Measurements from ENCODE around the gene MITF. TPM values are rescaled to one million over a fixed set of nuclear protein-coding genes. Genes with fewer than 3 reads are reported as not detected.
A peak's percentile ranks its signal among the peaks of the same experiment; 100 is the strongest.

The MITF gene
- polyA plus RNA-seq, 1 donor = 2.8 TPM

DNA sequence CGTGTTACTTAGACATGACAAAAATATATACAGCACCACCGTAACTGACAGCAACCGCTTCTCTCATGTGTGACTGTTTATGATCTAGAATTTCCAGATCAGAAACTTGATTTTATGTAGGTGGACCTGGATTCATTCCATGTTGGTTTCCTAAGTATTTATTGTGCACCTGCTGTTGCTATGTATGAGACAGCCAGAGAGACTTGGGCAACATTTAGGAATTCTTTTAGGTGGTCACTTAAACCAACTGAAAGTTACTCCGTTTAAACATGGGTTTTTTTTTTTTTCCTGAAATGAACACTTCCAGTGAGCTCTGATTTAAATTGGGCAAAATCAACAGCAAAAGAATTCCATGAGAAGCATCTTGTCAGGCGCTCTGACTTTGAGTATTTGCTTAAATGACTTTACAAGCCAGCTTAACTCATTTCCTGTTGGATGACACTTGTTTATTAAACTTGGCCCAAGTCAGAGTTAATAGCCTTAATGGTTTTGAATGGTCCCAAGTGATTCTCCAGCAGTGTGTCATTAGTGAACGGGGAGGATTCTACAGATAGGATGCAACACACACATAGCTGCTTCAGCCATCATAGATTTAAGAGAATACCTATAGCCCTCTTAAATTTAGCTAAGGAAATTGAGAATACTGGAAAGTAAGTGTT is 31.8 kb downstream of the MITF start:
- Histone ChIP-seq H3K27me3 (ENCODE audit: control insufficient read depth, insufficient read depth, low read length) (no peaks in the 10 kb centered on the region), H3K9me3 (ENCODE audit: control insufficient read depth, low read depth, low read length) (no peaks in the 10 kb centered on the region), H3K27ac (ENCODE audit: low read length) (no peak overlapping the region), H3K36me3 (ENCODE audit: control insufficient read depth, insufficient read depth, low read length) (no peaks in the 10 kb centered on the region), H3K4me3 (ENCODE audit: low read length) (no peak overlapping the region), H3K4me1 (ENCODE audit: control insufficient read depth, insufficient read depth, low read length) (no peaks in the 10 kb centered on the region)
- no peak for DNase-seq
- WGBS (ENCODE audit: insufficient coverage, low lambda C conversion rate) = 80% methylated on average over 1 of the region's 6 CpGs

DNA sequence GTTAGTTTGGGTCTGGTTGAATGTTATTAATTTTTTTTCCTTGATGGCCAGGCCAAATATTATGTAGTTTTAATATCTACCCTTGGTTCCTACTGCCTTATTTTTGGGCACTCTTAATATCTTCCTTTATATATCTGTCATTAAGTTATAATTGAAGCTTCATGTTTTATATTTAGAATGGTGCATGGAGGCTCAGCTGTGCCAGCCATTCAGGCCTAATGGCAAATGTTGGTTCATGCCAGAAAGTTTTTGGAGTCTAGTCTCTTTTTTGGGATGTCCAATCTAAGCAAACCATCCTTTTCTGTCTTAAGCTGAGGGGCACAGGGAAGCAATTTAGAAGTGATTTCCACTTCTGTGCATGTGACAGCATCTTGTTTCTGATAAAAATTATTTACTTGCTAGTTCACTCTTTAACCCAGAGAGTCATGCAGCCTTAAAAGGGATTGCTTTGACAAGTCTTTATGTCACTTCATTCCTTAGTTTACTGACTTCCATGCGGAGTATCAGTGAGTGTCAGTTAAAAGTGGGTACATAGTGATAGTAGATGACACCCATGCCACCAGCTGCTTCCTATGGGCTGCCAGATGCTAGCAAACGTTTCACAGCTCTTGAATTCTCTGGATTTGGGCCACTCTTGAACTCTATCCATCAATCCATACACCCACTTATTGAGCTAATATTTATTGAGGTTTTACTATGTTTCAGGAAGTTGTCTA is 33.0 kb downstream of the MITF start:
- DNase-seq = no peak
- Histone ChIP-seq H3K9me3 (ENCODE audit: control insufficient read depth, low read depth, low read length) (no peaks in the 10 kb centered on the region), H3K27ac (ENCODE audit: low read length) (no peak overlapping the region), H3K4me1 (ENCODE audit: control insufficient read depth, insufficient read depth, low read length) (no peaks in the 10 kb centered on the region), H3K4me3 (ENCODE audit: low read length) (no peak overlapping the region), H3K27me3 (ENCODE audit: control insufficient read depth, insufficient read depth, low read length) (no peaks in the 10 kb centered on the region), H3K36me3 (ENCODE audit: control insufficient read depth, insufficient read depth, low read length) (no peaks in the 10 kb centered on the region)
- no CpG with 5 or more reads among the region's 2 CpGs for WGBS (ENCODE audit: insufficient coverage, low lambda C conversion rate)

DNA sequence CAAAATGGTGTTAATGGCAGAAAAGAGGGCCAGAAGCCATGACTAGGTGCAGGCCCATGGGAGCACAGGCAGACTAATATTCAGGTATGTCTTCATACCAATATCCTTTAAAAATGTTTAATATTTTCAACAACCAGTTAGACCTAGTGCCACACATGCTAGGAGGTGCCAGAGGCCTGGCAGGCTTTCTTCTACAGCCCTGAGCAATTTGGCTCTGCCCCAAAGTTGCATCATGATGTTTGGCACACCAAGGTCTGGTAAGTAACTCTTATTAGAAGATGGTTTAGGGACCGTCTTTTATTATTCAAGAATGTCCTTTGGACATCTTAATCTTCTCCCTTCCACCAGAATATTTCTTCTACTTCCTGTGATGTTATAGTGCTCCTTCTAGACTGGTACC is 34.8 kb downstream of the MITF start:
- H3K27me3 ChIP-seq (ENCODE audit: control insufficient read depth, insufficient read depth, low read length) = no peaks in the 10 kb centered on the region
- H3K4me3 ChIP-seq (ENCODE audit: low read length) = no peak overlapping the region
- no peak overlapping the region for H3K27ac ChIP-seq (ENCODE audit: low read length)
- H3K36me3 ChIP-seq (ENCODE audit: control insufficient read depth, insufficient read depth, low read length) = no peaks in the 10 kb centered on the region
- DNase-seq = no peak
- H3K9me3 ChIP-seq (ENCODE audit: control insufficient read depth, low read depth, low read length) = no peaks in the 10 kb centered on the region
- no peaks in the 10 kb centered on the region for H3K4me1 ChIP-seq (ENCODE audit: control insufficient read depth, insufficient read depth, low read length)
- no CpG with 5 or more reads among the region's 1 CpG for WGBS (ENCODE audit: insufficient coverage, low lambda C conversion rate)

DNA sequence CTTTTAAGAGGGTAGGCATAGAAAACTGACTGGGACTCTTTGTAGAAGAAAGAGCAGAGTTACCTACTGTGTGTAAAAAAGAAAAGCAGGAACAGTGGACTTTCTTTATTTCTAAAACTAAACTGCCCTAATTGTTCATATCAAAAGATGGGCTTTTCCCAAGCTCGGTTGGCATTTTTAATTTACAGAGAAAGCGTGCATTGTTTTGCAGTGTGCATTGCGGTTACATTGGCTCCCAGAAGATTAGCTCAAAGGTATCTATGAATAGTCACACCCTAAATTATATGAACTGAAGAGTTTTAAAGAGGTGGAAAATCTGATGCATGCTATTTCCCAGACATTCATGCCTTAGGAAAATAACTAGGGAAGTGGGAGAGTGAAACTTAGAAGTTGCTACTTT is 36.5 kb downstream of the MITF start:
- H3K9me3 ChIP-seq (ENCODE audit: control insufficient read depth, low read depth, low read length) = no peaks in the 10 kb centered on the region
- WGBS (ENCODE audit: insufficient coverage, low lambda C conversion rate) = 100% methylated on average over 3 of the region's 3 CpGs
- DNase-seq = no peak
- H3K27ac ChIP-seq (ENCODE audit: low read length) = no peak overlapping the region
- H3K4me3 ChIP-seq (ENCODE audit: low read length) = no peak overlapping the region
- H3K36me3 ChIP-seq (ENCODE audit: control insufficient read depth, insufficient read depth, low read length) = no peaks in the 10 kb centered on the region
- H3K4me1 ChIP-seq (ENCODE audit: control insufficient read depth, insufficient read depth, low read length) = no peaks in the 10 kb centered on the region
- no peaks in the 10 kb centered on the region for H3K27me3 ChIP-seq (ENCODE audit: control insufficient read depth, insufficient read depth, low read length)

DNA sequence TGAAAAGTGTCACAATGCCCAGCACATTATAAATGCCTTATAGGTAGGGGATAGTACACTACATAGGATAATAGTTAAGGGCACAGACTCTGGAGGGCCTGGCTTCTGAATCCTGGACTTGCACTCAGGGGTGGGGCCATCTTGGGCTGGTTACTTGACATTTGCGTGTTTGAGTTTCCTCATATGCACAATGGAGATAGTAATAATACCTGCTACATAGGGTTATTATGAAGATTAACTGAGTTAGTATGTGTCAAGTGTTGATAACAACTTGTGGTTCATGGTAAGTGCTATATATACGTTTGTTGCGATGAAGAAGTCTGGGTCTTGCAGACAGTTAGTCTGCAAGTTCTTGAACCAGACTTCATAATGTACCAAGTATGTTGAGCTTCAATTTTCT is 37.0 kb downstream of the MITF start:
- Histone ChIP-seq H3K27ac (ENCODE audit: low read length) (no peak overlapping the region), H3K4me3 (ENCODE audit: low read length) (no peak overlapping the region), H3K27me3 (ENCODE audit: control insufficient read depth, insufficient read depth, low read length) (no peaks in the 10 kb centered on the region), H3K9me3 (ENCODE audit: control insufficient read depth, low read depth, low read length) (no peaks in the 10 kb centered on the region), H3K36me3 (ENCODE audit: control insufficient read depth, insufficient read depth, low read length) (no peaks in the 10 kb centered on the region), H3K4me1 (ENCODE audit: control insufficient read depth, insufficient read depth, low read length) (no peaks in the 10 kb centered on the region)
- no peak for DNase-seq
- 100% methylated on average over 1 of the region's 3 CpGs for WGBS (ENCODE audit: insufficient coverage, low lambda C conversion rate)

DNA sequence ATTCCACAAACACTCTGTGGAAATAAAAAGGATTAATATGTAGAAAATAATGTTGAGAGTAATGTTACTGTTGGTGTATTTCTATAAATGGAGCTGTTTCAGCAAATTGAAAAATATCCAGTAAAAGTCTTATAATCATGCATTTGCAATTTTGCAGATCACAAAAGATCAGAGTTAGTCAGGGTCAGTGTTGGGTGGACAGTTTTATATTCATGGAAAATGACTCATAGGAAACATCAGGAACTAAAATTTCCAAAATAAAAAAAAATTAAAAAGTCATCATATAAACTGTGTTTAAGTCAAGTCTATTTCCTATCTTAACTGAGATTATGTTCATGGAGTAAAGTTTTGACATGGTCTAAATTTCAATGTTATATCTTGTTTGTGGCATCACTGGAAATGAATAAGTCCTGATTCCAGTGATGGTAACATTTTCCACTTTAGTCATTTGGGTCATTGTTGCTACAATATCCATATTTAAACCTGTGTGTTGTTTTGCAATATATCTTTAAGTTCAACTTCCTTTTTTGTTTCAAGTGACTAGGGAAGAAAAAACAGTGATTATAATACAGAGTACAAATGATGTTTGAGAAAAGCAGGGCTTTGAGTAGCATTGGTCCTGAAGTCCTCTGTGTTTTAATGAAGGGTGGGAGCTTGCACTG is 37.8 kb downstream of the MITF start:
- no peaks in the 10 kb centered on the region for H3K4me1 ChIP-seq (ENCODE audit: control insufficient read depth, insufficient read depth, low read length)
- no peak overlapping the region for H3K4me3 ChIP-seq (ENCODE audit: low read length)
- no peaks in the 10 kb centered on the region for H3K9me3 ChIP-seq (ENCODE audit: control insufficient read depth, low read depth, low read length)
- H3K36me3 ChIP-seq (ENCODE audit: control insufficient read depth, insufficient read depth, low read length) = no peaks in the 10 kb centered on the region
- DNase-seq = no peak
- H3K27me3 ChIP-seq (ENCODE audit: control insufficient read depth, insufficient read depth, low read length) = no peaks in the 10 kb centered on the region
- H3K27ac ChIP-seq (ENCODE audit: low read length) = no peak overlapping the region

DNA sequence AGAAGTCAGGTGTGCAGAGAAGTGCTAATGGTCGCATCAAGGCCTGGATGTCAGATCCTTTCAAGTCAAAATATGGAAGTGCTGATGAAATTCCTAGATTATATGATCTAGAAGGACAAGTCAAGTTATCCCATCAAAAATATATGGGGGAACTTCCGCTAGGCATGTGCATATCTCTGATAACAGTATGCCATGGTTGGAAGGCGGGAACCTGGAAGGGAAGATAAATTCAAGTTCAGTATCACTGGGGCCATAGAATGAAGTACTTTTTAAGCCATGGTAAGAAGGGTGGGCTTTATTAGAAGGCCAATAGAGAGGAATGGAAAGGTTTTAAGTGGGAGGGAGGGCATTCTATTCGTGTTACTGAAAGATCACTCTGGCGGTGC is 38.3 kb downstream of the MITF start:
- Histone ChIP-seq H3K9me3 (ENCODE audit: control insufficient read depth, low read depth, low read length) (no peaks in the 10 kb centered on the region), H3K4me3 (ENCODE audit: low read length) (no peak overlapping the region), H3K27me3 (ENCODE audit: control insufficient read depth, insufficient read depth, low read length) (no peaks in the 10 kb centered on the region), H3K4me1 (ENCODE audit: control insufficient read depth, insufficient read depth, low read length) (no peaks in the 10 kb centered on the region), H3K27ac (ENCODE audit: low read length) (no peak overlapping the region), H3K36me3 (ENCODE audit: control insufficient read depth, insufficient read depth, low read length) (no peaks in the 10 kb centered on the region)
- no peak for DNase-seq
- 85% methylated on average over 4 of the region's 5 CpGs for WGBS (ENCODE audit: insufficient coverage, low lambda C conversion rate)

DNA sequence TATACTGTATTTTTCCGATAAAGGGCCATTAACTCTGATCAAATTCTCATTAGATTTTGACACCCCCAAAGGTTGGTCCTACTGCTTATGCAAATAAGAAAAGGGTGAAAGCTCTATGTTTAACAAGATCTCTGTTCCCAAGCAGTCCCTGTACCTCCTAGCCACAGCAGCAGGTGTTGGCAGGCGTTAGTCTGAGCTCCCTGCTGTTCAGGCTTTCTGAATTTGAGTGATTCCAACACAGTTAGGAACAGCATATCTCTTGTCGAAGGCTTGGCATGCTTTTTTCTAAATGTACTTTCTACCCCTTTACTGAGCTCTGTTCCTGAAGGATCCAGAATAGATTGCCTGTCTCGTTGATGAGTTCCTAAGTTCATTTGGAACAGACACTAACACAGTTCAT is 42.3 kb downstream of the MITF start:
- WGBS (ENCODE audit: insufficient coverage, low lambda C conversion rate) = no CpG with 5 or more reads among the region's 4 CpGs
- no peaks in the 10 kb centered on the region for H3K36me3 ChIP-seq (ENCODE audit: control insufficient read depth, insufficient read depth, low read length)
- no peaks in the 10 kb centered on the region for H3K27me3 ChIP-seq (ENCODE audit: control insufficient read depth, insufficient read depth, low read length)
- DNase-seq = no peak
- no peaks in the 10 kb centered on the region for H3K9me3 ChIP-seq (ENCODE audit: control insufficient read depth, low read depth, low read length)
- no peak overlapping the region for H3K27ac ChIP-seq (ENCODE audit: low read length)
- H3K4me3 ChIP-seq (ENCODE audit: low read length) = no peak overlapping the region
- no peaks in the 10 kb centered on the region for H3K4me1 ChIP-seq (ENCODE audit: control insufficient read depth, insufficient read depth, low read length)

DNA sequence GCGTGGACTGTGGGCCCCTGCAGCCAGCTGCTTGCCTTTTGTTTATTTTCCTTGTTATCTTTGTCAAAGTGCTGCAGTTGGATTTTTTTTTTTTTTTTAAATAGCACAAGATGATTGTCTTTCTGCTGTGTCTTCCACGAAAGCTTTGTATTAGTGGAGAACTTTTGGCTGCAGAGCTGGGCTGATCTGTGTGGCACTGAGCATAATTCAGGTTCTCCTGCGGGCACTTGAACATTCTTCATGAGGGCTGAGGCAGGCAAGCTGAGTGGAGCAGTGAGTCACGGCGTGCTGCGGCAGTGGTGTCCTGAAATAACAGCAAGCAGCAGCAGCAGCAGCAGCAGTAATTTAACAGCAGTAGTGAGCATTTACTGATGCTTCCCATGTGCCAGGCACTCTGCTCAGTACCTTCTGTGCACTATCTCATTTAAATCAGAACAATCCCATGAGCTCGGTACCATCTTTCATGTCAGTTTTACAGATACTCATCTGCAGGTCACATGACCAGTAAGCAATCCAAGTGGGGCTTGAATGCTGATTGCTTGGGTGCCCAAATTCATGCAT is 45.8 kb downstream of the MITF start:
- Histone ChIP-seq H3K27me3 (ENCODE audit: control insufficient read depth, insufficient read depth, low read length) (no peaks in the 10 kb centered on the region), H3K27ac (ENCODE audit: low read length) (no peak overlapping the region), H3K36me3 (ENCODE audit: control insufficient read depth, insufficient read depth, low read length) (no peaks in the 10 kb centered on the region), H3K4me3 (ENCODE audit: low read length) (no peak overlapping the region), H3K9me3 (ENCODE audit: control insufficient read depth, low read depth, low read length) (no peaks in the 10 kb centered on the region), H3K4me1 (ENCODE audit: control insufficient read depth, insufficient read depth, low read length) (no peaks in the 10 kb centered on the region)
- peak; percentile 4 to 5 for DNase-seq
- 100% methylated on average over 1 of the region's 7 CpGs for WGBS (ENCODE audit: insufficient coverage, low lambda C conversion rate)

DNA sequence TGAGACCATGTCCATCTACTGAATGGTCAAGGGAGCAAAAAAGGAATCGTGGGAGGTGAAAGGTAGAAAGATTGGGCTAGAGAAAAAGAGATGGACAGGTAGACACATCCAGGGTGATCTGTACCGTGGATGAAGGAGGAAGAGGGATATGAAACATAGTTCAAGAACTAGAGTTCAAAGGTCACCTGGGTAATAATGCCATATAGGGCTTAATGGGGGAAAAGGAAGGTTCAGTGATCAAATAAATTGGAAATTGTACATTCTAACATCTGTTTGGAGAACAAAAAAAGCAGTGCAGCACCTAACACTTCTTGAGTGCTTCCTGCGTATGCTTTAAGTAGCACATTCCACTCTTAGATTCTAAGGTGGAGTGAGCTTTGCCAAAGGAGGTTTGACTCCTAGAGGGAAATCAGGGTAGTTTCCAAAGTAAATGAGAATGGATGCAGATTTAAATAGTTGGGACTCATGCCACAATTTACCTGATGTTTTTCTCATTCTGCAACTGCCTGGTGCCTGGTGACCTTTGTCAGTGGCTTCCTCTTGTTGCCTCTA is 46.6 kb downstream of the MITF start:
- no peaks in the 10 kb centered on the region for H3K9me3 ChIP-seq (ENCODE audit: control insufficient read depth, low read depth, low read length)
- no peaks in the 10 kb centered on the region for H3K4me1 ChIP-seq (ENCODE audit: control insufficient read depth, insufficient read depth, low read length)
- no peaks in the 10 kb centered on the region for H3K36me3 ChIP-seq (ENCODE audit: control insufficient read depth, insufficient read depth, low read length)
- H3K4me3 ChIP-seq (ENCODE audit: low read length) = no peak overlapping the region
- H3K27me3 ChIP-seq (ENCODE audit: control insufficient read depth, insufficient read depth, low read length) = no peaks in the 10 kb centered on the region
- no peak for DNase-seq
- H3K27ac ChIP-seq (ENCODE audit: low read length) = no peak overlapping the region
- 95% methylated on average over 2 of the region's 3 CpGs for WGBS (ENCODE audit: insufficient coverage, low lambda C conversion rate)
